ENCODE data around the gene POU3F1. TPM values are rescaled to one million over a fixed set of nuclear protein-coding genes. Genes with fewer than 3 reads are reported as not detected.

The POU3F1 gene
- total RNA-seq, 1 donor from 2014 or later, result 16.5 TPM

GRCh38 chr1:38026592-38027200 is 19.9 kb downstream of the POU3F1 start:
- Histone ChIP-seq H3F3A (ENCODE audit: low read depth) (peaks cover 41% of the 10 kb centered on the region), H3K36me3 (no peaks in the 10 kb centered on the region), H3K79me2 (ENCODE audit: low read depth) (no peaks in the 10 kb centered on the region), H3K9me3 (ENCODE audit: low read depth) (no peaks in the 10 kb centered on the region), H4K20me1 (ENCODE audit: low read depth) (peaks cover 40% of the 10 kb centered on the region), H3K4me3 (no peak overlapping the region), H3K27ac (no peak overlapping the region), H3K9ac (no peak overlapping the region), H2AFZ (replicated peaks) (no peak overlapping the region), H3K27me3 (no peaks in the 10 kb centered on the region), H3K4me1 (peaks cover 40% of the 10 kb centered on the region), H3K4me2 (no peak overlapping the region)
- DNase-seq (ENCODE audit: low spot score), result peak; percentile 80
- Mint-ChIP-seq H3K36me3 (peaks cover 13% of the 10 kb centered on the region), H3K9me3 (no peaks in the 10 kb centered on the region), H3K27me3 (ENCODE audit: insufficient read depth, low read depth) (peaks cover 12% of the 10 kb centered on the region), H3K4me1 (peaks cover 40% of the 10 kb centered on the region), H3K4me3 (peak overlapping the region; percentile 48), H3K27ac (no peak overlapping the region)
- TF ChIP-seq EZH2 (IDR thresholded peaks at IDR 0.05) (no peak), EZH2phosphoT487 (IDR thresholded peaks at IDR 0.05) (no peak)
- TF ChIP-seq, protein P1, sequence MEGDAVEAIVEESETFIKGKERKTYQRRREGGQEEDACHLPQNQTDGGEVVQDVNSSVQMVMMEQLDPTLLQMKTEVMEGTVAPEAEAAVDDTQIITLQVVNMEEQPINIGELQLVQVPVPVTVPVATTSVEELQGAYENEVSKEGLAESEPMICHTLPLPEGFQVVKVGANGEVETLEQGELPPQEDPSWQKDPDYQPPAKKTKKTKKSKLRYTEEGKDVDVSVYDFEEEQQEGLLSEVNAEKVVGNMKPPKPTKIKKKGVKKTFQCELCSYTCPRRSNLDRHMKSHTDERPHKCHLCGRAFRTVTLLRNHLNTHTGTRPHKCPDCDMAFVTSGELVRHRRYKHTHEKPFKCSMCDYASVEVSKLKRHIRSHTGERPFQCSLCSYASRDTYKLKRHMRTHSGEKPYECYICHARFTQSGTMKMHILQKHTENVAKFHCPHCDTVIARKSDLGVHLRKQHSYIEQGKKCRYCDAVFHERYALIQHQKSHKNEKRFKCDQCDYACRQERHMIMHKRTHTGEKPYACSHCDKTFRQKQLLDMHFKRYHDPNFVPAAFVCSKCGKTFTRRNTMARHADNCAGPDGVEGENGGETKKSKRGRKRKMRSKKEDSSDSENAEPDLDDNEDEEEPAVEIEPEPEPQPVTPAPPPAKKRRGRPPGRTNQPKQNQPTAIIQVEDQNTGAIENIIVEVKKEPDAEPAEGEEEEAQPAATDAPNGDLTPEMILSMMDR (IDR thresholded peaks at IDR 0.05), result peak; percentile 92

DNA sequence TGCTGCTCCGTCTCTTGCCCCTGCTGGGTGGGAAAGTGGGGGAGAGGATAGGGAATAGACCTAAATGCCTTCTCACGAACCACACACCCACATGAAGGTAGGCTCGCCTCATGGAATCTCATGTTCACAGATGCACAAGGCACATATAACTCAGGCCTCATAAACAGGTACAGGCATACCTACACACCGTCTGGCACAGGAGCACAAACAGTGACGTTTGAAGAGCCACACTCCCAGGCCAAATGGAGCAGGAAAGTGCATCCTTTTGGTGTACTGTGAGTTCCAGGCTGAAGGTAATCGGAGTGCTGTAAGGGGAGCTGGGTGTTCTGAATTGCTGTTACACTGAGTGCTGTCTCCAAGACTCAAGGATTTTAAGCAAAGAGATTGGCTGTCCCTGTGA is 20.9 kb downstream of the POU3F1 start:
- Histone ChIP-seq H3K9me3 (ENCODE audit: low read depth) (no peaks in the 10 kb centered on the region), H3K4me3 (no peak overlapping the region), H3K27me3 (no peaks in the 10 kb centered on the region), H2AFZ (replicated peaks) (no peak overlapping the region), H3K4me2 (no peak overlapping the region), H3K79me2 (ENCODE audit: low read depth) (no peaks in the 10 kb centered on the region), H3K36me3 (peaks cover 6% of the 10 kb centered on the region), H3F3A (ENCODE audit: low read depth) (peaks cover 41% of the 10 kb centered on the region), H3K27ac (no peak overlapping the region), H3K4me1 (peaks cover 39% of the 10 kb centered on the region), H3K9ac (no peak overlapping the region), H4K20me1 (ENCODE audit: low read depth) (peaks cover 36% of the 10 kb centered on the region)
- no peak overlapping the region for H3K27ac Mint-ChIP-seq
- H3K36me3 Mint-ChIP-seq, result peaks cover 13% of the 10 kb centered on the region
- no peak overlapping the region for H3K4me3 Mint-ChIP-seq
- H3K27me3 Mint-ChIP-seq (ENCODE audit: insufficient read depth, low read depth), result peaks cover 12% of the 10 kb centered on the region
- no peak for DNase-seq (ENCODE audit: low spot score)
- H3K9me3 Mint-ChIP-seq, result no peaks in the 10 kb centered on the region
- peaks cover 35% of the 10 kb centered on the region for H3K4me1 Mint-ChIP-seq
- TF ChIP-seq EZH2 (IDR thresholded peaks at IDR 0.05) (no peak), EZH2phosphoT487 (IDR thresholded peaks at IDR 0.05) (no peak)
- TF ChIP-seq, protein P1 (IDR thresholded peaks at IDR 0.05), result no peak

DNA sequence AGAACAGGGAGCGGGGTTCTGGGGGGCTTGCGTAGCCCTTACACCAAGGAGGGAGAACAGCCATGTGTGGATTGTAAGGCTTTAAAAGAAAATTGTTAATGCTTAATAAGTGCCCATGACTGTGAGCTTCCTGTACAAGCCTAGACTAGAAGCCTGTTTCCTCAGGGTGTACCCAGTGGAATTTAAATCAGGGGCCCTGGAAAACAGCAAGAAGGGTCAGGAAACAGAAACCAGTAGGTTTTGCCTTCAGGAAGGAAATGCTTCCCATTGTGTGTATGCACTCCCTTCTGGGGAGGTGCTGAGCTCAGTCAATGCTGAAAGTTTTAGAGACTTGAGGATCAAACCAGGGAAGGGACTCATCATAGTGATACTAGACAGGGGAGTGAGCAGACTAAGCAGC is 21.4 kb downstream of the POU3F1 start:
- H3K4me1 Mint-ChIP-seq, result peaks cover 31% of the 10 kb centered on the region
- no peak overlapping the region for H3K4me3 Mint-ChIP-seq
- Histone ChIP-seq H3F3A (ENCODE audit: low read depth) (peaks cover 41% of the 10 kb centered on the region), H2AFZ (replicated peaks) (no peak overlapping the region), H3K4me3 (no peak overlapping the region), H3K27me3 (no peaks in the 10 kb centered on the region), H3K27ac (no peak overlapping the region), H3K9me3 (ENCODE audit: low read depth) (no peaks in the 10 kb centered on the region), H3K9ac (no peak overlapping the region), H3K79me2 (ENCODE audit: low read depth) (peaks cover 4% of the 10 kb centered on the region), H3K4me2 (no peak overlapping the region), H4K20me1 (ENCODE audit: low read depth) (peaks cover 32% of the 10 kb centered on the region), H3K4me1 (peaks cover 35% of the 10 kb centered on the region), H3K36me3 (peaks cover 6% of the 10 kb centered on the region)
- no peak for DNase-seq (ENCODE audit: low spot score)
- TF ChIP-seq, protein P1 (IDR thresholded peaks at IDR 0.05), result no peak
- TF ChIP-seq EZH2phosphoT487 (IDR thresholded peaks at IDR 0.05) (no peak), EZH2 (IDR thresholded peaks at IDR 0.05) (no peak)
- peaks cover 14% of the 10 kb centered on the region for H3K36me3 Mint-ChIP-seq
- no peak overlapping the region for H3K27ac Mint-ChIP-seq
- no peaks in the 10 kb centered on the region for H3K9me3 Mint-ChIP-seq
- peaks cover 12% of the 10 kb centered on the region for H3K27me3 Mint-ChIP-seq (ENCODE audit: insufficient read depth, low read depth)

Data from neural progenitor cell (in vitro differentiated cells).